ENCODE measurements around the gene RPS6KA2. TPM values are rescaled to one million over a fixed set of nuclear protein-coding genes. Genes with fewer than 3 reads are reported as not detected.

Gene RPS6KA2
- polyA plus RNA-seq, 4 donors = 30.6 to 35.7 (median 34.4) TPM

DNA sequence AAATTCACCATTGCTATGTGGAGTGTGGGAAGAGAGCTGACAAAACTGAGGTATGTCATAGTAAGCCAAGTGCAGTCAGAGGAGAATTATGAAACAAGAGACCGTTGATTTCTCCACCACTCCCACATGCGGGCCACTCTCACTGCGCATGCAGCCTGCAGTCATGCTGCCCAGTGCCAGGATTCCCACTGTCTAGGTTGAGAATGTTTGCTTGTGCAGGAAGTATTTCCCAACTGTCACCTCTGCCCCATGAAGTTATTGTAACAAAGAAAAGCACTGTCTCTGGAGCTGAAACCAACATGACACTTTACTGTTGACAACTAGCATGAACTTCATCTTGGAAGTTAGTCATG lies 266.0 kb downstream of the RPS6KA2 start:
- no peak for DNase-seq (ENCODE audit: low read depth in 4 of 4, low spot score in 3 of 4)

DNA sequence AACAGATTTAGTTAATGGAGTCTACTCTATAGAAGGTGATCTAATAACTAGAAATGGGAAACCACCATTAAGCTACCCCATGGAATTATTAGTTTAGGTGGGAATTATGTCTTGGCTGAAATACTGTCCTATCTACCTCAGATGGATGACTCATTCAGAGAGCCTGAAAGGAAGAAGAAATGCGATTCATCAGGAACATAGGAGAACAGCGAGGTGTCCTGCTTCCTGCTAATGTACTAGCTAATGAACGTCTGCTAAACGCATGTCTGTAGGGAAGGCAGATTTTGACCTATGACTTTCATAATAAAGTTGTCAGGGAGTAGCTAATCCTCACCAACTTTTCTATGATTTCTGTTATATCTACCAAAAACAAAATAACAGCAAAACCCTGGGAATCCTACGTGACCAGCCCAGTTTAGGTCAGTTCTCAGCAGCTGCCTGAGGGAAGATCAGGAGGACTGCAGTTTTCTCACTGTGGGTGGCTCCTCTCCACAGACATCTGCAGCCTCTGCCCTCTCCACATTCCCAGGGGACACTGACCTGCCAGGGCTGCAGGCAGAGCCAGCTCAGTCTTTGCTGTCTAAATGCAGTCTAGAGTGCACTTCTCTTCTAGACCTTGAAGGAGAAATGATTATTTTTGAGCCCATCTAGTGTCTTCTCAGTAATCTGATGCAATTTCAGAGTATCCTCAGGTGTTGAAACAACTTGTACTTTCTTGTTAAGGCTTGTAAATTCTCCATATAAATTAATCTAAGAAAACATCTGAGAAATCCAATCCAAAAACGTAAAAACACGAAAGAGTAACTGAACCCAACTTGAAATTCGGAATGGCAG lies 266.6 kb downstream of the RPS6KA2 start:
- no peak for DNase-seq (ENCODE audit: low read depth in 4 of 4, low spot score in 3 of 4)

Other genes starting within 250 kb of the RPS6KA2 start
- gene MPC1, start 244.3 kb downstream of the RPS6KA2 start, polyA plus RNA-seq (ENCODE audit: insufficient read length in 4 of 4) = 10 to 100 TPM; 85.9 to 98.8 (median 90.0) TPM
- 1 to 10 TPM in 1 of 4 donors, under 1 TPM in 1, not detected in 2; 0.35 to 3.7 TPM for gene RAMACL, start 40.6 kb downstream of the RPS6KA2 start, polyA plus RNA-seq (ENCODE audit: insufficient read length in 4 of 4)